ENCODE results near the gene KCNMA1. TPM values are rescaled to one million over a fixed set of nuclear protein-coding genes. Genes with fewer than 3 reads are reported as not detected.

Gene KCNMA1
- total and polyA plus RNA-seq, 2 donors (not counting 1 experiment from before 2014, with no cell fraction given) = 0.82 to 3.1 TPM

DNA sequence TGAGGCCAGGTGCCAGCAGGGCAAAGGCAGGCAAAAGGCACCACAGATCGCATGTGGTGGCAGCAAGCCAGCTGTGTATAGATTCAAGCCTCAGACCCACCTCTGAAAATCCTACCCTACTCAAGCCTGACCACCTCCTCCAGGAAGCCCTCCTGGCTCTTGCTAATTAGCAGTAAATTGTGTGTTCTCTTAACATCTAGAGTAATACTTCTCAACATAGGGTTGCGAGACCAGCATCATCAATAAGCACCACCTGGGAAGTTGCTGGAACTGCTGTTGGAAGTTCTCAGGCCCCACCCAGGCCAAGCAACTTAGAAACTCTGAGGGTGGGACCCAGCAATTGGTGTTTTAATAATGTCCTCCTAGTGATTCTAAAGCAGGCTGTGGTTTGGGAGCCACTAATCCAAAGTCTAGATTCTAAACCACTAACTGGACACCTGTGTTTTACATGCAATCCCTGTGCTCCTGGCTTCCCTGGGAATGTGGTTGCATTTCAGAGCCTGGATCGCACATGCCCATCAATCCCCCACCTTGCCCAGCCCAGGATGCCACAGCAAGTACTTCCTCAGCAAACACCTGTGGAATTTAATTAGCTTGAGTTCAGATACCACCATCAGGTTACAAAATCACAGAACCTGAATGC, 46.2 kb downstream of the KCNMA1 start:
- no peaks in the 10 kb centered on the region for H3K36me3 ChIP-seq (replicated peaks in 1 of 2; ENCODE audit: control extremely low read depth in 1 of 2, control insufficient read depth in 1 of 2, extremely low read depth in 1 of 2, insufficient read depth in 2 of 2, low read length in 1 of 2)
- Mint-ChIP-seq H3K4me3 (no peak overlapping the region), H3K27me3 (no peaks in the 10 kb centered on the region), H3K9me3 (ENCODE audit: insufficient read depth) (no peaks in the 10 kb centered on the region), H3K27ac (no peak overlapping the region), H3K4me1 (peaks cover 7% of the 10 kb centered on the region)
- CTCF ChIA-PET = no interaction called here
- intact Hi-C loops (cut with micrococcal nuclease) = no loop called here
- TF ChIP-seq, protein P1, sequence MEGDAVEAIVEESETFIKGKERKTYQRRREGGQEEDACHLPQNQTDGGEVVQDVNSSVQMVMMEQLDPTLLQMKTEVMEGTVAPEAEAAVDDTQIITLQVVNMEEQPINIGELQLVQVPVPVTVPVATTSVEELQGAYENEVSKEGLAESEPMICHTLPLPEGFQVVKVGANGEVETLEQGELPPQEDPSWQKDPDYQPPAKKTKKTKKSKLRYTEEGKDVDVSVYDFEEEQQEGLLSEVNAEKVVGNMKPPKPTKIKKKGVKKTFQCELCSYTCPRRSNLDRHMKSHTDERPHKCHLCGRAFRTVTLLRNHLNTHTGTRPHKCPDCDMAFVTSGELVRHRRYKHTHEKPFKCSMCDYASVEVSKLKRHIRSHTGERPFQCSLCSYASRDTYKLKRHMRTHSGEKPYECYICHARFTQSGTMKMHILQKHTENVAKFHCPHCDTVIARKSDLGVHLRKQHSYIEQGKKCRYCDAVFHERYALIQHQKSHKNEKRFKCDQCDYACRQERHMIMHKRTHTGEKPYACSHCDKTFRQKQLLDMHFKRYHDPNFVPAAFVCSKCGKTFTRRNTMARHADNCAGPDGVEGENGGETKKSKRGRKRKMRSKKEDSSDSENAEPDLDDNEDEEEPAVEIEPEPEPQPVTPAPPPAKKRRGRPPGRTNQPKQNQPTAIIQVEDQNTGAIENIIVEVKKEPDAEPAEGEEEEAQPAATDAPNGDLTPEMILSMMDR (IDR thresholded peaks at IDR 0.05) = no peak
- no peak for TF ChIP-seq EZH2 (IDR thresholded peaks at IDR 0.05; ENCODE audit: borderline replicate concordance, insufficient read depth, low read depth, low read length, poor library complexity, severe bottlenecking)
- H3K27me3 ChIP-seq (replicated peaks in 1 of 4; ENCODE audit: control extremely low read depth in 1 of 4, control insufficient read depth in 3 of 4, insufficient read depth in 4 of 4, low read length in 3 of 4) = no peaks in the 10 kb centered on the region
- H3K27ac ChIP-seq (ENCODE audit: low read length in 2 of 2) = no peak overlapping the region
- H3K9me3 ChIP-seq (ENCODE audit: control extremely low read depth in 1 of 3, control insufficient read depth in 2 of 3, insufficient read depth in 1 of 3, low read length in 2 of 3) = no peaks in the 10 kb centered on the region
- ATAC-seq (ENCODE audit: low read depth) (no peak), DNase-seq (no peak)
- H3K4me1 ChIP-seq (ENCODE audit: control insufficient read depth in 2 of 2, insufficient read depth in 2 of 2, low read length in 2 of 2) = peaks cover 0 to 9% of the 10 kb centered on the region in 2 donors
- no peak overlapping the region for H3K4me2 ChIP-seq (replicated peaks; ENCODE audit: low read depth, low read length, poor library complexity, severe bottlenecking)
- no peaks in the 10 kb centered on the region for H4K20me1 ChIP-seq (ENCODE audit: control insufficient read depth, insufficient read depth, low read length, poor library complexity, severe bottlenecking)
- H2AFZ ChIP-seq (ENCODE audit: insufficient read depth, low read depth, low read length, poor library complexity, severe bottlenecking) = no peak overlapping the region
- WGBS (ENCODE audit: insufficient coverage) = 94% methylated on average over 2 of the region's 3 CpGs
- H3K79me2 ChIP-seq (ENCODE audit: control insufficient read depth, insufficient read depth, low read length) = no peaks in the 10 kb centered on the region
- H3K9ac ChIP-seq (ENCODE audit: low read length) = no peak overlapping the region
- POLR2A ChIA-PET = no interaction called here
- H3K4me3 ChIP-seq (ENCODE audit: control extremely low read depth in 1 of 5, extremely low read depth in 1 of 5, insufficient read depth in 1 of 5, low read depth in 2 of 5, low read length in 4 of 5) = no peak overlapping the region

DNA sequence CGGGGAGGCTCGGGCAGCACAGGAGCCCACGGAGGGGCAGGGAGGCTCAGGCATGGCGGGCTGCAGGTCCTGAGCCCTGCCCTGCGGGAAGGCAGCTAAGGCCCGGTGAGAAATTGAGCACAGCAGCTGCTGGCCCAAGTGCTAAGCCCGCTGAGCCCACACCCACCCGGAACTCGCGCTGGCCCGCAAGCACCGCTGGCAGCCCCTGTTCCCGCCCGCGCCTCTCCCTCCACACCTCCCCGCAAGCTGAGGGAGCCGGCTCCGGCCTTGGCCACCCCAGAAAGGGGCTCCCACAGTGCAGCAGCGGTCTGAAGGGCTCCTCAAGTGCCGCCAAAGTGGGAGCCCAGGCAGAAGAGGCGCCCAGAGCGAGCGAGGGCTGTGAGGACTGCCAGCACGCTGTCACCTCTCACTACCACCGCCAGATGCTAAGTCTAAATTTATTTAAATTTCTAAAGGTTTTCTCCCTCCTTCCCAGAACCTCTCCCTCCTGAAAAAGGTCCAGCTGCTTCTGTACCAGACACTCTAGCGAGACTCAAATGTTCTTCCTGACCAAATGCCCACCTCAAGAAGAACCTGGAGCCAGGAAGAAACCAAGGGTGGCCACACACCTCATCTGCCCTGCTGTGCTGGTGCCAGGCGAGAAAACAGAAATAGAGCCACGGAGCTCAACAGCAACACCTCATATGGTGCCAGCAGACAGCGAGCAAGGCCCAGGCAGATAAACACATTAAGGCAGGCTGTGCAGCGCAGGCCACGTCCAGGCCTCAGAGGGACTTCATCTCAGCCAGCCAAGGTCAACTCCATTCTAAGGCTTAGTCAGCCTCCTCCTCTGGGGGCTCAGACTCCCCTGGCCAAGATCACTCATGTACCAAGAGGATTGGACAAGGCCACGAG, 47.0 kb downstream of the KCNMA1 start:
- ChIA-PET POLR2A (no interaction called here), CTCF (interaction anchor here (1.3 kb wide), 1 partner anchor 53 kb away, joined by 3 read pairs; no protein-coding TSS in a partner anchor)
- DNase-seq (no peak), ATAC-seq (ENCODE audit: low read depth) (no peak)
- H3K27ac ChIP-seq (ENCODE audit: low read length in 2 of 2) = no peak overlapping the region
- H3K27me3 ChIP-seq (replicated peaks in 1 of 4; ENCODE audit: control extremely low read depth in 1 of 4, control insufficient read depth in 3 of 4, insufficient read depth in 4 of 4, low read length in 3 of 4) = no peaks in the 10 kb centered on the region
- no peak overlapping the region for H3K27ac Mint-ChIP-seq
- no peaks in the 10 kb centered on the region for H3K79me2 ChIP-seq (ENCODE audit: control insufficient read depth, insufficient read depth, low read length)
- H3K4me3 ChIP-seq (ENCODE audit: control extremely low read depth in 1 of 5, extremely low read depth in 1 of 5, insufficient read depth in 1 of 5, low read depth in 2 of 5, low read length in 4 of 5) = no peak overlapping the region
- H3K9ac ChIP-seq (ENCODE audit: low read length) = no peak overlapping the region
- TF ChIP-seq EZH2 (IDR thresholded peaks at IDR 0.05; ENCODE audit: borderline replicate concordance, insufficient read depth, low read depth, low read length, poor library complexity, severe bottlenecking) = no peak
- TF ChIP-seq, protein P1 (IDR thresholded peaks at IDR 0.05) = no peak
- H4K20me1 ChIP-seq (ENCODE audit: control insufficient read depth, insufficient read depth, low read length, poor library complexity, severe bottlenecking) = no peaks in the 10 kb centered on the region
- no peaks in the 10 kb centered on the region for H3K9me3 Mint-ChIP-seq (ENCODE audit: insufficient read depth)
- H3K4me1 Mint-ChIP-seq = peaks cover 7% of the 10 kb centered on the region
- H3K36me3 ChIP-seq (replicated peaks in 1 of 2; ENCODE audit: control extremely low read depth in 1 of 2, control insufficient read depth in 1 of 2, extremely low read depth in 1 of 2, insufficient read depth in 2 of 2, low read length in 1 of 2) = no peaks in the 10 kb centered on the region
- no peak overlapping the region for H2AFZ ChIP-seq (ENCODE audit: insufficient read depth, low read depth, low read length, poor library complexity, severe bottlenecking)
- H3K4me1 ChIP-seq (ENCODE audit: control insufficient read depth in 2 of 2, insufficient read depth in 2 of 2, low read length in 2 of 2) = peaks cover 0 to 9% of the 10 kb centered on the region in 2 donors
- H3K27me3 Mint-ChIP-seq = no peaks in the 10 kb centered on the region
- no peak overlapping the region for H3K4me2 ChIP-seq (replicated peaks; ENCODE audit: low read depth, low read length, poor library complexity, severe bottlenecking)
- H3K4me3 Mint-ChIP-seq = no peak overlapping the region
- H3K9me3 ChIP-seq (ENCODE audit: control extremely low read depth in 1 of 3, control insufficient read depth in 2 of 3, insufficient read depth in 1 of 3, low read length in 2 of 3) = no peaks in the 10 kb centered on the region
- intact Hi-C loops (cut with micrococcal nuclease) = no loop called here
- 96% methylated on average over 29 of the region's 32 CpGs for WGBS (ENCODE audit: insufficient coverage)

Measured in B cell (primary cell).